ENCODE data around the gene GLIPR1L1. TPM values are rescaled to one million over a fixed set of nuclear protein-coding genes. Genes with fewer than 3 reads are reported as not detected.

Gene GLIPR1L1
- total RNA-seq, 1 experiment from 2014 or later, result not detected

- Histone ChIP-seq H3K4me1 (ENCODE audit: control insufficient read depth in 1 of 2, insufficient read depth in 2 of 2, low read length in 2 of 2) (peaks cover 14 to 22% of the 10 kb centered on the region in 2 experiments), H2AFZ (ENCODE audit: low read depth, low read length, poor library complexity, severe bottlenecking) (no peak overlapping the region), H3K9me2 (ENCODE audit: insufficient read depth) (no peaks in the 10 kb centered on the region), H3K79me2 (ENCODE audit: insufficient read depth, low read length) (no peaks in the 10 kb centered on the region; the same call in 1 of the 2 replicates), H4K20me1 (ENCODE audit: insufficient read depth) (no peaks in the 10 kb centered on the region), H3K9ac (ENCODE audit: low read length) (no peak overlapping the region), H3K27ac (ENCODE audit: low read depth, low read length) (no peak overlapping the region), H3K9me3 (ENCODE audit: control insufficient read depth in 1 of 2, insufficient read depth in 1 of 2, low read depth in 1 of 2, low read length in 2 of 2) (no peaks in the 10 kb centered on the region; a peak in 1 of 4 replicates), H3K4me2 (ENCODE audit: low read length) (no peak overlapping the region), H3K4me3 (replicated peaks in 1 of 2; ENCODE audit: low read depth in 1 of 2, low read length in 2 of 2) (no peak overlapping the region), H3K36me3 (ENCODE audit: control insufficient read depth in 1 of 2, insufficient read depth in 2 of 2, low read length in 2 of 2) (no peaks in the 10 kb centered on the region), H3K27me3 (ENCODE audit: insufficient read depth, low read length) (no peaks in the 10 kb centered on the region)
- BruUV-seq (replicated peaks), result no TSS peak
- ATAC-seq, result no peak
- ChIA-PET CTCF (no interaction called here), POLR2A (no interaction called here), RAD21 (ENCODE audit: low non-redundant PET in 1 of 2, low total read pairs in 2 of 2, uncharacterized antibody in 2 of 2, unreplicated experiment in 2 of 2) (no interaction called here)
- TF ChIP-seq SP1 (IDR thresholded peaks at IDR 0.05; ENCODE audit: low read depth) (no peak), TCF7L2 (IDR thresholded peaks at IDR 0.05; ENCODE audit: borderline replicate concordance, extremely low read depth, insufficient read depth, insufficient read length) (no peak), EZH2 (IDR thresholded peaks at IDR 0.05) (no peak), EGR1 (IDR thresholded peaks at IDR 0.05; ENCODE audit: low read depth) (no peak), POLR2A (IDR thresholded peaks at IDR 0.05; ENCODE audit: borderline replicate concordance, extremely low read depth, insufficient read depth, insufficient read length) (no peak), CBX3 (IDR thresholded peaks at IDR 0.05; ENCODE audit: low read depth) (no peak), POLR2AphosphoS5 (IDR thresholded peaks at IDR 0.05; ENCODE audit: low read depth, low read length) (no peak), RAD21 (IDR thresholded peaks at IDR 0.05; ENCODE audit: low read depth) (no peak), CEBPB (IDR thresholded peaks at IDR 0.05; ENCODE audit: low read depth) (no peak), JUND (IDR thresholded peaks at IDR 0.05) (no peak), ZFX (IDR thresholded peaks at IDR 0.05) (no peak), ZNF274 (IDR thresholded peaks at IDR 0.05; ENCODE audit: low read depth, low read length) (no peak), ATF3 (IDR thresholded peaks at IDR 0.05) (no peak)
- TF ChIP-seq, protein P1, sequence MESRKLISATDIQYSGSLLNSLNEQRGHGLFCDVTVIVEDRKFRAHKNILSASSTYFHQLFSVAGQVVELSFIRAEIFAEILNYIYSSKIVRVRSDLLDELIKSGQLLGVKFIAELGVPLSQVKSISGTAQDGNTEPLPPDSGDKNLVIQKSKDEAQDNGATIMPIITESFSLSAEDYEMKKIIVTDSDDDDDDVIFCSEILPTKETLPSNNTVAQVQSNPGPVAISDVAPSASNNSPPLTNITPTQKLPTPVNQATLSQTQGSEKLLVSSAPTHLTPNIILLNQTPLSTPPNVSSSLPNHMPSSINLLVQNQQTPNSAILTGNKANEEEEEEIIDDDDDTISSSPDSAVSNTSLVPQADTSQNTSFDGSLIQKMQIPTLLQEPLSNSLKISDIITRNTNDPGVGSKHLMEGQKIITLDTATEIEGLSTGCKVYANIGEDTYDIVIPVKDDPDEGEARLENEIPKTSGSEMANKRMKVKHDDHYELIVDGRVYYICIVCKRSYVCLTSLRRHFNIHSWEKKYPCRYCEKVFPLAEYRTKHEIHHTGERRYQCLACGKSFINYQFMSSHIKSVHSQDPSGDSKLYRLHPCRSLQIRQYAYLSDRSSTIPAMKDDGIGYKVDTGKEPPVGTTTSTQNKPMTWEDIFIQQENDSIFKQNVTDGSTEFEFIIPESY (IDR thresholded peaks at IDR 0.05; ENCODE audit: extremely low read depth, insufficient replicate concordance, low read length), result no peak
- TF ChIP-seq, protein P2, sequence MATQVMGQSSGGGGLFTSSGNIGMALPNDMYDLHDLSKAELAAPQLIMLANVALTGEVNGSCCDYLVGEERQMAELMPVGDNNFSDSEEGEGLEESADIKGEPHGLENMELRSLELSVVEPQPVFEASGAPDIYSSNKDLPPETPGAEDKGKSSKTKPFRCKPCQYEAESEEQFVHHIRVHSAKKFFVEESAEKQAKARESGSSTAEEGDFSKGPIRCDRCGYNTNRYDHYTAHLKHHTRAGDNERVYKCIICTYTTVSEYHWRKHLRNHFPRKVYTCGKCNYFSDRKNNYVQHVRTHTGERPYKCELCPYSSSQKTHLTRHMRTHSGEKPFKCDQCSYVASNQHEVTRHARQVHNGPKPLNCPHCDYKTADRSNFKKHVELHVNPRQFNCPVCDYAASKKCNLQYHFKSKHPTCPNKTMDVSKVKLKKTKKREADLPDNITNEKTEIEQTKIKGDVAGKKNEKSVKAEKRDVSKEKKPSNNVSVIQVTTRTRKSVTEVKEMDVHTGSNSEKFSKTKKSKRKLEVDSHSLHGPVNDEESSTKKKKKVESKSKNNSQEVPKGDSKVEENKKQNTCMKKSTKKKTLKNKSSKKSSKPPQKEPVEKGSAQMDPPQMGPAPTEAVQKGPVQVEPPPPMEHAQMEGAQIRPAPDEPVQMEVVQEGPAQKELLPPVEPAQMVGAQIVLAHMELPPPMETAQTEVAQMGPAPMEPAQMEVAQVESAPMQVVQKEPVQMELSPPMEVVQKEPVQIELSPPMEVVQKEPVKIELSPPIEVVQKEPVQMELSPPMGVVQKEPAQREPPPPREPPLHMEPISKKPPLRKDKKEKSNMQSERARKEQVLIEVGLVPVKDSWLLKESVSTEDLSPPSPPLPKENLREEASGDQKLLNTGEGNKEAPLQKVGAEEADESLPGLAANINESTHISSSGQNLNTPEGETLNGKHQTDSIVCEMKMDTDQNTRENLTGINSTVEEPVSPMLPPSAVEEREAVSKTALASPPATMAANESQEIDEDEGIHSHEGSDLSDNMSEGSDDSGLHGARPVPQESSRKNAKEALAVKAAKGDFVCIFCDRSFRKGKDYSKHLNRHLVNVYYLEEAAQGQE (IDR thresholded peaks at IDR 0.05; ENCODE audit: low read depth), result no peak
- TF ChIP-seq, protein P3, sequence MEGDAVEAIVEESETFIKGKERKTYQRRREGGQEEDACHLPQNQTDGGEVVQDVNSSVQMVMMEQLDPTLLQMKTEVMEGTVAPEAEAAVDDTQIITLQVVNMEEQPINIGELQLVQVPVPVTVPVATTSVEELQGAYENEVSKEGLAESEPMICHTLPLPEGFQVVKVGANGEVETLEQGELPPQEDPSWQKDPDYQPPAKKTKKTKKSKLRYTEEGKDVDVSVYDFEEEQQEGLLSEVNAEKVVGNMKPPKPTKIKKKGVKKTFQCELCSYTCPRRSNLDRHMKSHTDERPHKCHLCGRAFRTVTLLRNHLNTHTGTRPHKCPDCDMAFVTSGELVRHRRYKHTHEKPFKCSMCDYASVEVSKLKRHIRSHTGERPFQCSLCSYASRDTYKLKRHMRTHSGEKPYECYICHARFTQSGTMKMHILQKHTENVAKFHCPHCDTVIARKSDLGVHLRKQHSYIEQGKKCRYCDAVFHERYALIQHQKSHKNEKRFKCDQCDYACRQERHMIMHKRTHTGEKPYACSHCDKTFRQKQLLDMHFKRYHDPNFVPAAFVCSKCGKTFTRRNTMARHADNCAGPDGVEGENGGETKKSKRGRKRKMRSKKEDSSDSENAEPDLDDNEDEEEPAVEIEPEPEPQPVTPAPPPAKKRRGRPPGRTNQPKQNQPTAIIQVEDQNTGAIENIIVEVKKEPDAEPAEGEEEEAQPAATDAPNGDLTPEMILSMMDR (IDR thresholded peaks at IDR 0.05 in 2 of 3, conservative IDR thresholded peaks at IDR 0.05 in 1 of 3; ENCODE audit: borderline replicate concordance in 1 of 3, insufficient read depth in 1 of 3, low read depth in 2 of 3, low read length in 2 of 3), result no peak
- TF ChIP-seq, protein P4, sequence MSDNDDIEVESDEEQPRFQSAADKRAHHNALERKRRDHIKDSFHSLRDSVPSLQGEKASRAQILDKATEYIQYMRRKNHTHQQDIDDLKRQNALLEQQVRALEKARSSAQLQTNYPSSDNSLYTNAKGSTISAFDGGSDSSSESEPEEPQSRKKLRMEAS (IDR thresholded peaks at IDR 0.05), result no peak
- intact Hi-C loops (cut with micrococcal nuclease), result no loop called here
- DNase-seq (ENCODE audit: low read depth, low spot score), result no peak
These were observed 15.9 kb downstream of the GLIPR1L1 start for GRCh38 chr12:75350413-75350812.

All from HCT116 (cell line).